H1 (cell line): ENCODE measurements around the gene ATOH7. TPM values are rescaled to one million over a fixed set of nuclear protein-coding genes. Genes with fewer than 3 reads are reported as not detected.

Experiments
- CTCF ChIA-PET: fragments of 300-600 bp; sonication (Branson Sonifier 250); formaldehyde crosslinking; loops from one replicate; lab custom pipeline; 2021; ENCODE audit not compliant: partially characterized antibody; lab: Charles Lee
- POLR2A ChIA-PET: fragments of 300-600 bp; sonication (Branson Sonifier 250); formaldehyde crosslinking; loops from one replicate; lab custom pipeline; 2021; ENCODE audit warnings: inconsistent platforms; ENCODE audit not compliant: partially characterized antibody; lab: Charles Lee
- DNase-seq, 2 experiments: peaks; one replicate each; pipeline versions ENCODE4 v3.0.0 to v3.0.0-alpha.2; 2010 to 2022; ENCODE audit warnings: low spot score in 2 of 2, low read depth in 1 of 2, mixed read lengths in 1 of 2
- FAIRE-seq: peaks from 2 replicates; lab custom pipeline; 2011; peaks lifted over from hg19 to GRCh38; lab: Jason Lieb, UNC
- H2AFZ ChIP-seq: 2 replicates; pipeline ENCODE4 v1.8.1; 2012; ENCODE audit warnings: low read length, inconsistent platforms
- H2AK5ac ChIP-seq: 2 replicates; pipeline ENCODE4 v1.6.1; 2013; ENCODE audit warnings: low read depth, low read length
- H2BK120ac ChIP-seq: replicated peaks from 2 replicates; pipeline ENCODE3; 2013; ENCODE audit warnings: low read depth, low read length, inconsistent platforms
- H2BK12ac ChIP-seq: 2 replicates; pipeline ENCODE4 v1.6.1; 2013; ENCODE audit warnings: low read depth, low read length
- H2BK15ac ChIP-seq: 2 replicates; pipeline ENCODE4 v1.6.1; 2013; ENCODE audit warnings: low read length
- H2BK20ac ChIP-seq: 2 replicates; pipeline ENCODE4 v1.6.1; 2013; ENCODE audit warnings: low read length
- H2BK5ac ChIP-seq: 2 replicates; pipeline ENCODE4 v1.6.1; 2013; ENCODE audit warnings: low read depth, low read length
- H3K14ac ChIP-seq: 2 replicates; pipeline ENCODE4 v1.6.1; 2013; ENCODE audit warnings: inconsistent platforms; ENCODE audit not compliant: insufficient read length
- H3K18ac ChIP-seq: 2 replicates; pipeline ENCODE4 v1.6.1; 2013; ENCODE audit warnings: low read length; ENCODE audit errors: extremely low read depth
- H3K23ac ChIP-seq: 2 replicates; pipeline ENCODE4 v1.6.1; 2013; ENCODE audit warnings: inconsistent platforms; ENCODE audit not compliant: insufficient read length
- H3K23me2 ChIP-seq: 2 replicates; pipeline ENCODE4 v1.6.1; 2013; ENCODE audit warnings: low read depth, low read length
- H3K27ac ChIP-seq: 2 replicates; pipeline ENCODE4 v1.6.1; 2011; ENCODE audit warnings: low read depth, low read length, inconsistent platforms
- H3K27me3 ChIP-seq, 4 experiments: replicated peaks in 1 of 4; 1 replicate in 1 of 4; 2 replicates in 3 of 4; pipeline versions ENCODE4 v1.6.1 to v1.8.1; 2011 to 2013; ENCODE audit warnings: low read length in 3 of 4, mild to moderate bottlenecking in 3 of 4, inconsistent platforms in 2 of 4, mixed read lengths in 2 of 4, moderate library complexity in 1 of 4; ENCODE audit not compliant: control insufficient read depth in 3 of 4, insufficient read depth in 3 of 4; ENCODE audit errors: extremely low read depth in 1 of 4
- H3K36me3 ChIP-seq, 4 experiments: 2 replicates each; pipeline versions ENCODE4 v1.6.1 to v1.8.1; 2011 to 2013; ENCODE audit warnings: mild to moderate bottlenecking in 4 of 4, low read length in 3 of 4, moderate library complexity in 2 of 4, control low read depth in 1 of 4, inconsistent platforms in 1 of 4; ENCODE audit not compliant: insufficient read depth in 4 of 4, control insufficient read depth in 2 of 4
- H3K4ac ChIP-seq: replicated peaks from 2 replicates; pipeline ENCODE3; 2013; ENCODE audit warnings: low read length, low read depth, mixed read lengths, inconsistent platforms; ENCODE audit not compliant: insufficient read length
- H3K4me1 ChIP-seq, 4 experiments: replicated peaks in 1 of 4; 1 replicate in 1 of 4; 2 replicates in 3 of 4; pipeline versions ENCODE4 v1.6.1 to v1.8.1; 2011 to 2013; ENCODE audit warnings: low read length in 3 of 4, inconsistent platforms in 2 of 4, mixed read lengths in 1 of 4; ENCODE audit not compliant: insufficient read depth in 4 of 4, control insufficient read depth in 3 of 4
- H3K4me2 ChIP-seq, 2 experiments: 2 replicates each; pipeline versions ENCODE4 v1.6.1 to v1.8.1; 2011 to 2013; ENCODE audit warnings: low read depth in 2 of 2, low read length in 2 of 2, control low read depth in 1 of 2, inconsistent platforms in 1 of 2, mild to moderate bottlenecking in 1 of 2; ENCODE audit not compliant: insufficient read depth in 1 of 2
- H3K4me3 ChIP-seq, 4 experiments: fragments of 200-600, 300-600 bp in 1 of 4; sonication (generic), shearing (Covaris generic), sonication (Bioruptor Twin) in 1 of 4; 2 replicates each; pipeline versions ENCODE4 v1.5.1 to v1.8.1; 2011 to 2016; ENCODE audit warnings: low read length in 4 of 4, low read depth in 3 of 4, control low read depth in 2 of 4, inconsistent platforms in 2 of 4, mild to moderate bottlenecking in 2 of 4, mixed read lengths in 1 of 4, moderate library complexity in 1 of 4; ENCODE audit not compliant: insufficient read depth in 2 of 4; ENCODE audit errors: extremely low read depth in 1 of 4
- H3K56ac ChIP-seq: replicated peaks from 2 replicates; pipeline ENCODE3; 2013; ENCODE audit warnings: low read depth, mild to moderate bottlenecking, mixed read lengths, low read length, inconsistent platforms; ENCODE audit not compliant: insufficient read length
- H3K79me1 ChIP-seq: 2 replicates; pipeline ENCODE4 v1.6.1; 2013; ENCODE audit warnings: low read depth, low read length, control low read depth
- H3K79me2 ChIP-seq, 2 experiments: 2 replicates each; pipeline versions ENCODE4 v1.6.1 to v1.8.1; 2012 to 2013; ENCODE audit warnings: low read length in 2 of 2, mild to moderate bottlenecking in 2 of 2, inconsistent platforms in 1 of 2; ENCODE audit not compliant: insufficient read depth in 2 of 2, control insufficient read depth in 1 of 2
- H3K9ac ChIP-seq, 4 experiments: replicated peaks in 1 of 4; 1 replicate in 1 of 4; 2 replicates in 3 of 4; pipeline versions ENCODE4 v1.6.1 to v1.8.1; 2011 to 2013; ENCODE audit warnings: low read depth in 3 of 4, low read length in 3 of 4, control low read depth in 2 of 4, mild to moderate bottlenecking in 2 of 4, moderate library complexity in 2 of 4, inconsistent platforms in 1 of 4; ENCODE audit errors: extremely low read depth in 1 of 4
- H3K9me3 ChIP-seq, 2 experiments: 2 replicates each; pipeline versions ENCODE4 v1.6.1 to v1.8.1; 2012 to 2013; ENCODE audit warnings: mild to moderate bottlenecking in 2 of 2, moderate library complexity in 2 of 2, control low read depth in 1 of 2, inconsistent platforms in 1 of 2, low read depth in 1 of 2, low read length in 1 of 2, mixed read lengths in 1 of 2; ENCODE audit not compliant: insufficient read depth in 2 of 2
- H4K20me1 ChIP-seq, 2 experiments: replicated peaks in 1 of 2; 2 replicates each; pipeline versions ENCODE3 to v1.8.1; 2011 to 2013; ENCODE audit warnings: inconsistent platforms in 2 of 2, low read length in 2 of 2, mild to moderate bottlenecking in 1 of 2; ENCODE audit not compliant: insufficient read depth in 2 of 2, control insufficient read depth in 1 of 2
- H4K5ac ChIP-seq: 2 replicates; pipeline ENCODE4 v1.6.1; 2013; ENCODE audit warnings: low read length, low read depth, mixed read lengths, inconsistent platforms; ENCODE audit not compliant: insufficient read length
- H4K8ac ChIP-seq: 2 replicates; pipeline ENCODE4 v1.8.0; 2013; ENCODE audit warnings: mild to moderate bottlenecking, moderate library complexity, low read length, inconsistent platforms; ENCODE audit not compliant: insufficient read depth; ENCODE audit errors: extremely low read depth
- H4K91ac ChIP-seq: replicated peaks from 2 replicates; pipeline ENCODE3; 2013; ENCODE audit warnings: low read length, mixed read lengths, inconsistent platforms; ENCODE audit not compliant: insufficient read length
- ATF2 ChIP-seq: IDR thresholded peaks from 2 replicates; pipeline ENCODE4 v1.6.1; 2012; ENCODE audit warnings: low read length, inconsistent platforms
- MAX ChIP-seq: IDR thresholded peaks from 2 replicates; pipeline ENCODE4 v1.6.1; 2012; ENCODE audit warnings: inconsistent platforms
- PHF8 ChIP-seq: fragments of 200-600 bp; sonication (generic); conservative IDR thresholded peaks from 2 replicates; pipeline ENCODE4 v1.7.1; 2012; ENCODE audit warnings: low read depth, mild to moderate bottlenecking, inconsistent platforms, low read length, moderate library complexity
- POLR2A ChIP-seq, 2 experiments: IDR thresholded peaks; 1 replicate in 1 of 2; 2 replicates in 1 of 2; pipeline ENCODE4 v1.6.1; 2011; ENCODE audit warnings: low read depth in 2 of 2, low read length in 2 of 2, mild to moderate bottlenecking in 2 of 2; ENCODE audit errors: control extremely low read depth in 1 of 2
- POU5F1 ChIP-seq: IDR thresholded peaks from 2 replicates; pipeline ENCODE4 v1.6.1; 2011; ENCODE audit warnings: low read depth, mild to moderate bottlenecking, low read length, moderate library complexity
- RNF2 ChIP-seq: fragments of 200-900, 300-1000 bp; sonication (generic); IDR thresholded peaks from 2 replicates; pipeline ENCODE4 v1.7.1; 2016; ENCODE audit warnings: borderline replicate concordance, low read depth, mild to moderate bottlenecking, antibody characterized with exemption, low read length; ENCODE audit not compliant: poor library complexity, severe bottlenecking; ENCODE audit errors: missing control alignments
- WGBS, 2 experiments: shearing (Covaris generic) in 1 of 2; methylation state at CpG; one replicate each; pipeline versions ENCODE4 v1.1.6 to v1.1.7; 2013 to 2015; ENCODE audit warnings: low lambda C conversion rate in 2 of 2, mixed read lengths in 2 of 2, inconsistent platforms in 1 of 2, low coverage in 1 of 2, missing lambda C conversion rate in 1 of 2; ENCODE audit not compliant: insufficient replicate concordance in 2 of 2, insufficient coverage in 1 of 2, insufficient read length in 1 of 2; ENCODE audit errors: extremely low coverage in 1 of 2, missing lambda C conversion rate in 1 of 2; 5-methylcytosine and 5-hydroxymethylcytosine counted together
- polyA plus RNA-seq, 7 experiments: library from polyadenylated mRNA; depleted of rRNA in 3 of 7; stranded (reverse) in 5 of 7; unstranded in 2 of 7; fragments of >200 nt in 5 of 7; fragments of 200-250 nt in 2 of 7; gene quantifications; 1 replicate in 5 of 7; 2 replicates in 1 of 7; 4 replicates in 1 of 7; pipeline versions ENCODE4 v1.2.1 to v1.2.3, GENCODE V29; 2011 to 2013; ENCODE audit warnings: missing spikeins in 2 of 7, mixed read lengths in 2 of 7
- total RNA-seq: library from RNA; stranded (reverse); fragmentation: NEBNext Ultra II Directional; extraction: Animal tissue kit (Norgen Biotek cat#: 25700); gene quantifications from 2 replicates; pipeline ENCODE4 v1.2.1, GENCODE V29; 2021

ATOH7 gene
- total and polyA plus RNA-seq, 2 of the 8 experiments (the other 6 are each of a cell fraction or from before 2014, with no cell fraction given): 0.39 to 1.0 TPM

GRCh38 chr10:68235111-68235510 lies 3.2 kb upstream of the ATOH7 start:
- no peaks in the 10 kb centered on the region for H3K9me3 ChIP-seq
- H3K27me3 ChIP-seq: peaks cover 0 to 5% (median 3%) of the 10 kb centered on the region in 4 experiments; a peak in 4 of 7 replicates
- TF ChIP-seq ATF2 (no peak), PHF8 (no peak), MAX (no peak), POLR2A (IDR thresholded peaks at IDR 0.05; ENCODE audit: control extremely low read depth in 1 of 2, low read depth in 2 of 2, low read length in 2 of 2) (no peak), RNF2 (no peak), POU5F1 (no peak)
- no peak overlapping the region for H2BK15ac ChIP-seq
- no peak overlapping the region for H3K4ac ChIP-seq
- no peak overlapping the region for H4K5ac ChIP-seq
- no peak for DNase-seq
- H3K27ac ChIP-seq: no peak overlapping the region
- CTCF ChIA-PET: interaction anchor here (0.9 to 1.8 kb wide), 2 partner anchors 11 to 23 kb away, joined by 3 to 6 read pairs; no protein-coding TSS in a partner anchor
- H2BK120ac ChIP-seq: no peak overlapping the region
- POLR2A ChIA-PET: interaction anchor here (1.5 kb wide), 1 partner anchor 98 kb away, joined by 3 read pairs; the partner anchor contains the start of gene PBLD
- H3K4me2 ChIP-seq: no peak overlapping the region
- H3K23me2 ChIP-seq: peaks cover 8% of the 10 kb centered on the region
- H3K4me1 ChIP-seq: peaks cover 0 to 5% (median 0%) of the 10 kb centered on the region in 4 experiments; a peak in 3 of 7 replicates
- H2BK12ac ChIP-seq: no peak overlapping the region
- no peak overlapping the region for H3K14ac ChIP-seq
- H4K20me1 ChIP-seq: no peaks in the 10 kb centered on the region
- 89% methylated on average over 2 of the region's 2 CpGs; no CpG with 5 or more reads in 1 of the 2 experiments for WGBS, 2 experiments
- no peak overlapping the region for H2BK20ac ChIP-seq
- H3K18ac ChIP-seq: no peak overlapping the region
- H3K36me3 ChIP-seq: no peaks in the 10 kb centered on the region
- H3K9ac ChIP-seq: no peak overlapping the region
- no peak overlapping the region for H2AFZ ChIP-seq
- no peaks in the 10 kb centered on the region for H3K79me2 ChIP-seq
- no peak for FAIRE-seq
- H3K4me3 ChIP-seq: no peak overlapping the region
- H2BK5ac ChIP-seq: no peak overlapping the region
- H4K8ac ChIP-seq: no peak overlapping the region
- no peak overlapping the region for H3K23ac ChIP-seq
- H3K79me1 ChIP-seq: no peaks in the 10 kb centered on the region; the same call in 1 of the 2 replicates
- no peak overlapping the region for H3K56ac ChIP-seq
- H2AK5ac ChIP-seq: no peak overlapping the region
- H4K91ac ChIP-seq: no peak overlapping the region
